VCaP (cell line): ENCODE results near the gene SMPX.

Experiments used
- H3K27ac ChIP-seq: fragments of 450-650 bp; 2 replicates; pipeline ENCODE4 v1.5.1; 2017
- TF ChIP-seq, protein P1 (sequence below): fragments of 450-650 bp; conservative IDR thresholded peaks from 2 replicates; pipeline ENCODE4 v1.5.1; 2017; ENCODE audit warnings: mild to moderate bottlenecking, moderate library complexity

Gene SMPX

DNA sequence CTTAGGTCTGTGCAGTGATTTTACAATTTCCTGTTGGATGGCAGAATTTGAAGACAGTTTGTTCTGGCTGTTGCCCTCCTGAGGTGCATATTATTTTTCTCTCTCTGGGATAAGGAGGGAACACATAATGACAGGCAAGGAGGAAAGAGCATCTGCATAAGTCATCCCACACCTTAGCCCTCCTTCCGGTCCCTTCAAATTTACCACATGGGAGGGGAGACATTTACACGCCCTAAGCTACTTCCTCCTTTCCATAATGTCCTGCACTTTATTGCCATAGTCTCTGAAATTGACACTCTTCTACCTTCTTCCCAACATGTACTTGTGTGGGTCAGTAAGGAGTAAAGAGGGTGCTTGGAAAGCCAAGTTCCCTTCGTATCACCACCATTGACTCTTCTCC lies 13.9 kb downstream of the SMPX start:
- H3K27ac ChIP-seq = peak overlapping the region; percentile 62
- TF ChIP-seq, protein P1, sequence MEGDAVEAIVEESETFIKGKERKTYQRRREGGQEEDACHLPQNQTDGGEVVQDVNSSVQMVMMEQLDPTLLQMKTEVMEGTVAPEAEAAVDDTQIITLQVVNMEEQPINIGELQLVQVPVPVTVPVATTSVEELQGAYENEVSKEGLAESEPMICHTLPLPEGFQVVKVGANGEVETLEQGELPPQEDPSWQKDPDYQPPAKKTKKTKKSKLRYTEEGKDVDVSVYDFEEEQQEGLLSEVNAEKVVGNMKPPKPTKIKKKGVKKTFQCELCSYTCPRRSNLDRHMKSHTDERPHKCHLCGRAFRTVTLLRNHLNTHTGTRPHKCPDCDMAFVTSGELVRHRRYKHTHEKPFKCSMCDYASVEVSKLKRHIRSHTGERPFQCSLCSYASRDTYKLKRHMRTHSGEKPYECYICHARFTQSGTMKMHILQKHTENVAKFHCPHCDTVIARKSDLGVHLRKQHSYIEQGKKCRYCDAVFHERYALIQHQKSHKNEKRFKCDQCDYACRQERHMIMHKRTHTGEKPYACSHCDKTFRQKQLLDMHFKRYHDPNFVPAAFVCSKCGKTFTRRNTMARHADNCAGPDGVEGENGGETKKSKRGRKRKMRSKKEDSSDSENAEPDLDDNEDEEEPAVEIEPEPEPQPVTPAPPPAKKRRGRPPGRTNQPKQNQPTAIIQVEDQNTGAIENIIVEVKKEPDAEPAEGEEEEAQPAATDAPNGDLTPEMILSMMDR = no peak

DNA sequence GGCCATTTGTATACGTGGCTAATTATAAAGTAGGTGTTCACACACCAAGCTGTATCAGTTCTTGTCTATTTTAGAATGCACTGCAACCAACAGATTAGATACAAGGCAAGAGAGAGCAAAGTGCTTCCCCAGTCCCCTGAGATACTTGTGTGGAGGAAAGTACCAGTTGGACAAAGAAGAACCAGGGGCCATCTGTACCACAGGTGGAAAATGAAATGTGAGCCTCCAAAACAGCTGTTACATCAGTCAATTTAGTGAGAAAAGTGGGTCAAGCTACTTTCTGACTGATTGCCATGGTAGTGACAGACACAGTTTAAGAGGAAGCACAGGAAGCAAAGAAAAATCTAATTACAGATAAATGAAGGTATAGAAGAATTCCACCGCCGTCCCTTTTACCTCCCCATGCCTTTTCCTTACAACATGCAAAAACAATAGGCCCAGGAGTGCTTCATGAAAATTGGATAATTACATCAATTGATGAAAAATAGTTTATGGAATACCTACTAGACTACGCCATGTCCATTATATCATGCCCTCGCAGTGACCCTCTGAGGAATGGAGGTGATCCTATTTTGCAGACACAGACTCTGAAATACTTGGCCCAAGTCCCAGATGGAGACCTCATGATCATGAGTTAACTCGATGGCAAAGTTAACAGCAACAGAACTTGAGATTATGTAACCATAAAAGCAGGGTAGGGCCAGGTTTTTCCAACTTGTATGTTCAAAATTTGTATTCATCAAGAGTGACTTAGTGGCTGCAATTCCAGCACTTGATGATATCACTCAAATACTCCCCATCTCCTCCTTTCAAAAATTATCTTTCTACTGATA lies 15.8 kb downstream of the SMPX start:
- H3K27ac ChIP-seq = peak overlapping the region; percentile 60
- TF ChIP-seq, protein P1 = no peak

DNA sequence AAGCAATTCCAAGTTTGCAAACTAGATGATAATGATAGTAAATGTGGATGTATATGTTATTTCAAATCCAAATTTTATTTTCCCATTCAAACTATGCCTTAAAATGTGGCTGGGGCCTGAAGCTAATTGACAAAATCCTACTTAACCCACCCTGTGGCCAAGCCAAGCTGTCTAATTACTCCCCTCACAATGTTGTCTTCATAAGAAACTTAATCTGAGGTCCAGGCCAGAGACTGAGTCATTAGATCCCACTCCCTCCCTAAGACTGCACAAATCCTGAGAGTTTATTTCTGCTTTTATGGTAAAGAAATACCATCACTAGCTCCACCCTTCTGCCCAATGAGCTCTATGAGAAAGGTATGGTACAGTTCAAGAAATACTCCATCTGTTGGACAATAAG lies 16.6 kb downstream of the SMPX start:
- TF ChIP-seq, protein P1 = no peak
- H3K27ac ChIP-seq = peak overlapping the region; percentile 60

DNA sequence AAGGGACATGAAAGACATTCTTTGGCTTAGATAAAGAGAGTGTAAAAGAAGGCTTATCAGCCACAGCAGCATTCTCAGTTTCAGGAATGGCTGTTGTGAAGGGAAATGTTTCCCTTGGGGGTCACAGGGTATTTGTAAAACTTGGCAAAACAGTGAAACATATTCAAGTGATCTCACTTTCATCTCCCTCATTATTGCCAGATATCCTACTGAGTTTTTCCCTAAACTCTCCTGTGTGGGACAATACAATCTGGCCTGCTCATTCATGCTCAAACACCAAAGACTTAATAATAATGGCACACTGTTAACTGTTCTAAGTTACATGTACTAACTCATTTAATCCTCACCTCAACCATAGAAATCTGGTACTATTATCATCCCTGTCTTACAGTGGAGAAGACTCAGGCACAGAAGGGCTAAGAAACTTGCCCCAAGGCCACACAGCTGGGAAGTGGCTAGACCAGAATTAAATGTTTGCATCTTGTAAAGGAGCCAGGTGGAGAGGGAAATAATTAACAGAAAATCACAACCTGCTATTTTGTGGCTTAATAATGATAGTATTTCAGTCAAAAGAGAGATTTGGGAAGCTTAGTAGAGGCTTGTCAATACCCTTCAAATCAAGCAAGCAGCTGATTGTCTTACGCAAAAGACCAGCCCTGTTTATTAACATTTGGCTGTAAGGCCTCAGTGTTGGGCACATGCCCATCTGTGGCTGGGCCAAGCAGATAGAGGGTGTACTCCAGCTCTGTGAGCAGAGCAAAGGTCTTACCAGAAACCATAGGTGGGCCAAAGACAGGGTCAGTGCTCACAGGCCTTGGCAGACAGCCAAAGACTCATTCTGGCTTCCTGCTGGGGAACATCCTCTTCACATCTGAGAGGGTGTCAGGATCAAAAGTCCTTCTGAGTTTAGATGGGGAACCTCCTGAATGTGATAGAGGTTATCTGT lies 17.3 kb downstream of the SMPX start:
- H3K27ac ChIP-seq = peak overlapping the region; percentile 60
- TF ChIP-seq, protein P1 = no peak

DNA sequence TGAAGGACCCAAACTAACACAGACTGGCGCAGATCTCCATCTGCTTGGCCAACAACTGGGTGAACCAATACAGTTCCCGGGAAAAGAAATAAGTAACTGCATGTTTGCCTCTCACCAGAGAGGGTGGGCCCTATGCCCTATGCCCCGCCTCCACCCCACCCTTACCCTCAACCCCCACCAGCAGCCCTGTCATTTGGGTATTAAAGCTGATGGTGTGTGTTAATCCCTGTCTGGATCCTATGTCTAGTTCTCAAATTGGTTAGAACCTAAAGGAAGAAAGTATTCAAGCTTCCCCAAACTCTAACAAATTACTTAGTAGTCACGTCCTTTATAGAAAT lies 19.0 kb downstream of the SMPX start:
- H3K27ac ChIP-seq = peak overlapping the region; percentile 60

DNA sequence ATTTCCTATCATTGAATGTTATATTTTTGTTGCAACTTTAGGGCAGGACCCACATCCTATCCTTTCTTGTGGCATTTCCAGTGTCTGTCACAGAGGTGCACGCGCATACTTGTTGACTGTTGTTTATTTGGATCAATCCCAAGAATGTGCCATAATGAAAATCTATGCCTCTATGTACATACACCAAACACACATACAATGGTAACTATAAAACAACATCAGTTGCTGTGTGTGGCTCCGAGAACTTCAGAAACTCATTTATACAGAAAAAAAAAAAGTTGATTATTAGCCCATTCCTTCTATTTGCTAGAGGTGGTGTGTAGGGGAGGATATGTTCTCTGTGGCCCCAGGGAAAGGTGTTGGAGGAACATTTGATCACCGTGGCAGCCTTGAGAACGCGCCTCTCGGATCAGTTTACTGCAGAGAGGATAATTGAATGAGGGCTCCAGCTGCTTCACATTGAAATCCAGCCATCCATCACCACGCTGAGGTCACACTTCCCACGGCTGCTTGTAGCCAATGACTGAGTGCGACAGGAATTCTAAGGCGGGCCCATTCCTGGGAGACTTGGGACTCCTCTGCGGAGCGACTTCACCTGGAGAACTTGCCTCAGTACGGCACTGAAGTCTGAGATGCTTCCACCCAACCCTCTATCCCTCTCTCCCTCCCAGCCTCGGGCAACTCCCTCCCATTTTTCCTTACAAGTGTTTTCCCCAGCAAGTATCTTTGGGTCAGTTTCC lies 19.5 kb downstream of the SMPX start:
- H3K27ac ChIP-seq = peak overlapping the region; percentile 60
- TF ChIP-seq, protein P1 = no peak

More for the DNA sequence above, 19.0 kb downstream of the SMPX start:
- TF ChIP-seq, protein P1 = no peak

DNA sequence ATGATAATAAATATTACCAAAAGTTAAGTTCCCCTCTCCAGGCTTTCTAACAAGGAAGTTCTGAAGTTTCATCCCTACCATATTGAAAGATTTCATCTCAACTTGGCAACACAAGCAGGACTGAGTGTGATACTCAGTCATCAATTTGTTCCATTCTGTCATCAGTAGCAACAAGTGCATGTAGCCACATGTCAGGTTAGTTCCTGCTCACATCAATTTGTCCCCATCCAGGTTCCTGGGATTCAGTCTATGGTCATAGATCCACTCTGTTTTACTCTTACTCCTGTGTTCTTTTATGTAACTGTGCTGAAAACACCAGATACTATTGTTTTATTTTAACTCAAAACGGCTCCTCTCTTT lies 22.2 kb downstream of the SMPX start:
- TF ChIP-seq, protein P1 = no peak
- no peak overlapping the region for H3K27ac ChIP-seq
